Colonic mucosa (tissue), 4 donors: ENCODE measurements around the gene EFNA4. TPM values are rescaled to one million over a fixed set of nuclear protein-coding genes. Genes with fewer than 3 reads are reported as not detected.

ENCODE experiments used
- DNase-seq: peaks from one replicate; pipeline ENCODE4 v3.0.0-alpha.2; 2020
- H3K27ac ChIP-seq: fragments of 200-600 bp; one replicate; pipeline ENCODE4 v1.8.0; 2021
- H3K27me3 ChIP-seq: fragments of 200-600 bp; one replicate; pipeline ENCODE4 v1.8.0; 2021
- H3K36me3 ChIP-seq: fragments of 200-600 bp; one replicate; pipeline ENCODE4 v1.8.0; 2021
- H3K4me1 ChIP-seq: fragments of 200-600 bp; one replicate; pipeline ENCODE4 v1.8.0; 2021; ENCODE audit warnings: mild to moderate bottlenecking
- H3K4me3 ChIP-seq: fragments of 200-600 bp; one replicate; pipeline ENCODE4 v1.8.0; 2021
- H3K9ac ChIP-seq, 2 donors: one replicate each; pipeline ENCODE4 v1.7.0; 2013; ENCODE audit warnings: control low read depth in 2 of 2, low read depth in 2 of 2, low read length in 2 of 2
- H3K9me3 ChIP-seq: fragments of 200-600 bp; one replicate; pipeline ENCODE4 v1.8.0; 2021
- CTCF ChIP-seq: fragments of 200-600 bp; IDR thresholded peaks from one replicate; pipeline ENCODE4 v1.8.0; 2022; ENCODE audit warnings: antibody characterized with exemption, mild to moderate bottlenecking
- intact Hi-C: fragments of 100-400 bp; cut with DNase I; formaldehyde crosslinking; loops from one replicate; pipeline ENCODE4 v1.14.1; 2022
- total RNA-seq, 2 donors: library from RNA; stranded (reverse); fragmentation: NEBNext Ultra II Directional in 1 of 2; extraction: Animal tissue kit (Norgen Biotek cat#: 25700) in 1 of 2; gene quantifications; one replicate each; pipeline ENCODE4 v1.2.1, GENCODE V29; 2021
- donor health status: healthy.
- donor health status: DM: no; HTN: no; CAD: no.
- donor health status: DM: no; HTN: no; CAD: no.

EFNA4 gene
- total RNA-seq, 2 donors from 2014 or later, result 26.1 to 27.2 TPM

- intact Hi-C loops, result no loop called here
These were observed 24.8 kb upstream of the EFNA4 start for GRCh38 chr1:155038602-155039307.

DNA sequence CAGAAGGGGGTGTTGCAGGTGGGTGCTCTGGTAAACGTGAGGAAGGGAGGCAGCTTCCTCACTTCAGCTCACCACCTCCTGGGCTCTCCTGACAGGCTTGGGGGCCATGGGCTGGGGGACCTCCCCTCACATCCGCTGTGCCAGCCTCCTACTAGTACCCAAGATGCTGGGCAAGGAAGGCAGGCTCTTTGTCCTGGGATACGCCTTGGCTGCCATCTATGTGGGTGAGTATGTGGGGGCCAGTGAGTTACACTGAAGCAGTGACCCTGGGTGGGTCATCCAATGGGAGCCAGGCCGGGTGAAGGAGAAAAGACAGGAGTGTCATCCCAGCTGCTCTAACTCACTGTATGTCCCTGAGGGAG is 24.3 kb upstream of the EFNA4 start:
- H3K4me1 ChIP-seq, result peaks cover 3% of the 10 kb centered on the region
- no peak for TF ChIP-seq CTCF
- peak overlapping the region in 1 of 2 donors; percentile 73 for H3K9ac ChIP-seq
- H3K9me3 ChIP-seq, result no peaks in the 10 kb centered on the region
- H3K27me3 ChIP-seq, result no peaks in the 10 kb centered on the region
- H3K36me3 ChIP-seq, result no peaks in the 10 kb centered on the region
- intact Hi-C loops, result no loop called here
- H3K4me3 ChIP-seq, result no peak overlapping the region
- peak overlapping the region; percentile 38 for H3K27ac ChIP-seq
- no peak for DNase-seq

More at GRCh38 chr1:155038602-155039307, 24.8 kb upstream of the EFNA4 start:
- H3K9me3 ChIP-seq, result no peaks in the 10 kb centered on the region
- no peaks in the 10 kb centered on the region for H3K27me3 ChIP-seq
- H3K9ac ChIP-seq, result peak overlapping the region in 1 of 2 donors; percentile 73
- peak overlapping the region; percentile 49 for H3K27ac ChIP-seq
- TF ChIP-seq CTCF, result no peak
- peak; percentile 81 for DNase-seq
- H3K4me1 ChIP-seq, result peaks cover 3% of the 10 kb centered on the region
- H3K4me3 ChIP-seq, result no peak overlapping the region
- H3K36me3 ChIP-seq, result no peaks in the 10 kb centered on the region

DNA sequence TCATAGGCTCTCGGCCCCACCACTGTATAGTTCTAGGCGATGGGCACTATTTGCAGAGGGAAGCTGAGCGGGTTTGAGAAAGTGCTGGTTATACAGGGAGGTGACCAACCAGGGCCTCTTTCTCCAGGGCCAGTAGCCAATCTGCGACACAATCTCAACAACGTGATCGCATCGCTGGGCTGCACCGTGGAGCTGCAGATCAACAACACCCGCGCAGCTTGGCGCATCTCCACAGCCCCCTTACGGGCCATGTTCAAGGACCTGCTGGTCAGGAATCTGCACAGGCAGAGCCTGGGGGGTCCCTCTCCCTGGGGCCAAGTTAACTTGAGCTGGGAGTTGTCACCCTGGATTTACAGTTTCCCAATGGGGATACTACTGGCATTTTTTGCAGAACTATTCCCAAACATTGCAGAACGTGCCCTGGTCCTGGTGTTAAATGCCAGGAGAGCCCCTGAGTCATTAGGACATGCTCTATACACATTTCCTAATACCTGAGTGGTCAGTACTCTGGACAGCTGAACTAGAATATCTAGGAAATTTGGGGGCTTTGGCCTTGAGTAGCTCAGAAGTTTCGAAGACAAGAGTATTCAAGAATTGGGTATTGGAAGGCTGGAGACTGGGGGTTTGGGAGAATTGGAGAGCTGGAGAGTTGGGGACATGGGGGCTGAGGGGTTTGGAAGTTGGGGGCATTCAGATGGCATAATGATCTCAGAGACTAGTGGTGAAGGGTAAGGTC is 23.0 kb upstream of the EFNA4 start:
- H3K9ac ChIP-seq, result no peak overlapping the region
- no peaks in the 10 kb centered on the region for H3K36me3 ChIP-seq
- H3K9me3 ChIP-seq, result no peaks in the 10 kb centered on the region
- intact Hi-C loops, result no loop called here
- no peak overlapping the region for H3K4me3 ChIP-seq
- H3K27me3 ChIP-seq, result no peaks in the 10 kb centered on the region
- TF ChIP-seq CTCF, result no peak
- no peak overlapping the region for H3K27ac ChIP-seq
- DNase-seq, result no peak
- H3K4me1 ChIP-seq, result peaks cover 10% of the 10 kb centered on the region

GRCh38 chr1:155042789-155043188 is 20.8 kb upstream of the EFNA4 start:
- Histone ChIP-seq H3K9me3 (no peaks in the 10 kb centered on the region), H3K27me3 (no peaks in the 10 kb centered on the region), H3K9ac (peak overlapping the region; percentile 51 to 67), H3K36me3 (no peaks in the 10 kb centered on the region), H3K4me3 (no peak overlapping the region), H3K4me1 (peaks cover 10% of the 10 kb centered on the region), H3K27ac (peak overlapping the region; percentile 76)
- no peak for DNase-seq
- TF ChIP-seq CTCF, result no peak
- intact Hi-C loops, result no loop called here

GRCh38 chr1:155043301-155043702 is 20.2 kb upstream of the EFNA4 start:
- Histone ChIP-seq H3K4me3 (no peak overlapping the region), H3K27ac (peak overlapping the region; percentile 76), H3K36me3 (no peaks in the 10 kb centered on the region), H3K4me1 (peaks cover 10% of the 10 kb centered on the region), H3K9ac (peak overlapping the region; percentile 51 to 67), H3K9me3 (no peaks in the 10 kb centered on the region), H3K27me3 (no peaks in the 10 kb centered on the region)
- intact Hi-C loops, result no loop called here
- DNase-seq, result peak; percentile 76
- no peak for TF ChIP-seq CTCF
